ENCODE data around the gene CLPTM1.

CLPTM1 gene

DNA sequence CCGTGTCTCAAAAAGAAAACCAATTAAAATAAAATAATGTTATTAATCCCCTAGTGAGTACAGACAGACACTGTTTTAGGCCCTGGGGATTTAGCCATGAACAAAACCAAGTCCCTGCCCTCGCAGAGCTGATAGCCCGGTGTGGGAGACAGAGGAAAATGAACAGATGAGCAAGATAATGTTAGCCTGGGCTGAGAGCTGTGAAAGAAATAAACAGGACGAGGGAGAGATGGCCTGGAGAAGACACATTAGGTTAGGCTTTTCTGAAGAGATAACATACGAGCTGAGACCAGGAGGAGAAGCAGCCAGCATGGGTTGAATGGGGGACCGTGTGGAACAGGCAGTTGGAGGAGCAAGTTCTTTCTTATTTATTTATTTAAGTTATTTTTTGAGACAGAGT lies 55.1 kb downstream of the CLPTM1 start:
- no peak for DNase-seq (ENCODE audit: low read depth in 2 of 2)

DNA sequence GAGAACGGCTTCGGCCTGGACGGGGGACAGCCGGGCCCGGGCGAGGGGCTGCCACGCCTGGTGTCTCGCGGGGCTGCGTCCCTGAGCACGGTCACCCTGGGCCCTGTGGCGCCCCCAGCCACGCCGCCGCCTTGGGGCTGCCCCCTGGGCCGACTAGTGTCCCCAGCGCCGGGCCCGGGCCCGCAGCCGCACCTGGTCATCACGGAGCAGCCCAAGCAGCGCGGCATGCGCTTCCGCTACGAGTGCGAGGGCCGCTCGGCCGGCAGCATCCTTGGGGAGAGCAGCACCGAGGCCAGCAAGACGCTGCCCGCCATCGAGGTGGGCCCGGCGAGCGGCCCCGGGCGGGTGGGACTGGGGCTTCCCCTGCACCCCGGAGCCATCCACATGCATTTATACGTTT lies 56.8 kb downstream of the CLPTM1 start:
- no peak for DNase-seq (ENCODE audit: low read depth in 2 of 2)

DNA sequence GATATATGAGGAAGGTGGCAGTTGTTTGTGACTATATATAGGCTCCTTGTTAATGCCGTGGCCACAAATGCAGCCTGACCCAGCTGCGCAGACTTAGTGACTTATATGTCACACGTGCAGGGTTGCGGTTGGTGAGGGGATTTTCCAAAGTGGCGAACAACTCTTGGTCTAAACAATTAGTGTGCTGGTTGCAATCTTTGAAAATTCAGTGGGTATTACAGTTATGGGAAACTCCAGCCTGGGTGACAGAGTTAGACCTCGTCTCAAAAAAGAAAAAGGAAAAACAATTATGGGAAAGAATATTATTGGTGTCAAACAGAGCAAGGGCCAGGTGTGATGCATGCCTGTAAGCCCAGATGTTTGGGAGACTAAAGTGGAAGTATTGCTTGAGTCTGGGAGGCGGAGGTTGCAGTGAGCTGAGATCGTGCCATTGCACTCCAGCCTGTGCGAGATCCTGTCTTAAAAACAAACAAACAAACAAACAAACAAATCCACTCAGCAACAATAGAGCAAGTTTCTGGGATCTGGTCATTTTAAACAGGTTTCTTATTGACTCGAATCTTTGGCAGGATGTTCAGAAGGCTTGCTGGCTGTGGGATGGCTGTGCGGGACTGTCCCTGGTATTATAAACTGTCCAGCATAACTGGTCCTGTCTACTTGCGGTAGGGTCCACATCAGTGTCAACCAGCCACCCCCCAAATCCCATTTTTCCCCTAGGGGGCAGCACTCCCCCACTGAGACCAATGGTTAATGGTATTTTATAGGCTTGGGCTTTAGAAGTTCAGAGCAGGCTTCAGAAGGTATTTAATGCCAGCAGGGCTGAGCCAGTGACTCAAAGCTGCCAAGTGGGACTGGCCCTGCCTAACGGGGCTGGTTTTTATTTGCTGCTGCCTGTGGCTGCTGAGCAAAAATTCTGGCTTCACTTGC lies 61.5 kb downstream of the CLPTM1 start:
- peak; percentile 57 to 67 for DNase-seq (ENCODE audit: low read depth in 2 of 2)

DNA sequence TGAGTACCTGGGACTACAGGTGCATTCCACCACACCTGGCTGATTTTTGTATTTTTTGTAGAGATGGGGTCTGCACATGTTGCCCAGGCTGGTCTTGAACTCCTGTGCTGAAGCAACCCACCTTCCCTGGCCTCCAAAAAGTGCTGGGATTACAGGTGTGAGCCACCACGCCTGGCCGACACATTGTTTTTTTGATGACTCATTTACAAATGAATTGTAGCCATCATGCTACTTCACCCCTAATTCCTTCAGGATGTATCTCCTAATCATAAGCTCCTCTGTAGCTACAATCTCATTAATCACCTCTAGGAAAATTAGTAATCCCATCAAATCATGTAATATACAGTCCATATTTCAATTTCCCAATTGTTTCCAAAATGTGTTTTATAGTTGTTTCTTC lies 64.0 kb downstream of the CLPTM1 start:
- no peak for DNase-seq (ENCODE audit: low read depth in 2 of 2)

DNA sequence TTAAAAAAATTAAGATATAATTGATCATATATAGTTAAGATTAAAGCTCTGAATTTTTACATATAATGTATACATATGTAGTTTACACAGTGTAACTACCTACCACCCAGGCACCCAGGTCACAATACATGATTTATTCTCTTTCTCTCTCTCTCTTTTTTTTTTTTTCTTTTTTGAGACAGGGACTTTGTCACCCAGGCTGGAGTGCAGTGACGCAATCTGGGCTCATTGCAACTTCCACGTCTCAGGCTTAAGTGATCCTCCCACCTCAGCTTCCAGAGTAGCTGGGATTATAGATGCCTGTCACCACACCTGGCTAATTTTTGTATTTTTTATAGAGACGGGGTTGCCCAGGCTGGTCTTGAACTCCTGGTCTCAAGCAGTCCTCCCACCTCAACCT lies 64.9 kb downstream of the CLPTM1 start:
- DNase-seq (ENCODE audit: low read depth in 2 of 2) = no peak

DNA sequence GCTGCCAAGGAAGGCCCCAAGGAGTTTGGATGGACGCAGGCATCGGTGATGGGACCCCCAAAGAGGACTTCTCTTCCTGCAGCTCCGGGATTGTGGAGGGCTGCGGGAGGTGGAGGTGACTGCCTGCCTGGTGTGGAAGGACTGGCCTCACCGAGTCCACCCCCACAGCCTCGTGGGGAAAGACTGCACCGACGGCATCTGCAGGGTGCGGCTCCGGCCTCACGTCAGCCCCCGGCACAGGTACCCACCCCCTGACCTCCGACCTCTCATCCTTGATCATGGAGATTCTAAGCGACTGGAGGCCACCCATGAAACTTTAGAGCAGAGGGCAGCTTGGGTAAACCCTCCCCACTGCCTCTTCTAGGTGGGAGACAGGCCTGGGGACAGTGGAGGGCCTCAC lies 66.8 kb downstream of the CLPTM1 start:
- DNase-seq (ENCODE audit: low read depth in 2 of 2) = no peak

DNA sequence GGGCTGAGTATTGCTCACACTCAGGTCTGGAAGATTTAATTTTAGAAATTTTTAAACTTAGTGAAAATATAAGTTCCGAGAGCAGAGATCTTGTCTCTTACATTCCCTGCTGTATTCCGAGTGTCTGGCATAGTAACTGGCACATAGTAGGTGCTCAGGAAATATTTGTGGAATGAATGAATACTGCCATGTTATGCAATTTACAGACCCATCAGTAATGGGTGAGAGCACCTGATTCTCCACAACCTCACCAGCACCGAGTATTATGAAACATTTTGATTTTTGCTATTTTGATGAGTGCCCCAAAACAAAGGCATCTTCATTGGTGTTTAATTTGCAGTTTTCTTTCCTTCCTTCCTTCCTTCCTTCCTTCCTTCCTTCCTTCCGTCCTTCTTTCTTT lies 67.9 kb downstream of the CLPTM1 start:
- no peak for DNase-seq (ENCODE audit: low read depth in 2 of 2)

DNA sequence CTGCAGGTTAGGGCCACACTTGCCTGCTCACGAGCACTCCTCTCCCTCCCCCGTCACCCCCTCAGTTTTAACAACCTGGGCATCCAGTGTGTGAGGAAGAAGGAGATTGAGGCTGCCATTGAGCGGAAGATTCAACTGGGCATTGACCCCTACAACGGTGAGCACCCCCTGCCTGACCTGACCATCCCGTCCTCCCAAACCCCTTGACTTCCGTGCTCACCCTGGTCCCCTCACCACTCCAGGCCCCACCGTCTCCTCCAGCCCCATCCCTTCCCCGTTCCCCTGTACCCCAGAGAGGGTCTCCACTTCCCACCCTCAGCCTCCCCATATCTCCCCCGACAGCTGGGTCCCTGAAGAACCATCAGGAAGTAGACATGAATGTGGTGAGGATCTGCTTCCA lies 70.1 kb downstream of the CLPTM1 start:
- DNase-seq (ENCODE audit: low read depth in 2 of 2) = no peak

DNA sequence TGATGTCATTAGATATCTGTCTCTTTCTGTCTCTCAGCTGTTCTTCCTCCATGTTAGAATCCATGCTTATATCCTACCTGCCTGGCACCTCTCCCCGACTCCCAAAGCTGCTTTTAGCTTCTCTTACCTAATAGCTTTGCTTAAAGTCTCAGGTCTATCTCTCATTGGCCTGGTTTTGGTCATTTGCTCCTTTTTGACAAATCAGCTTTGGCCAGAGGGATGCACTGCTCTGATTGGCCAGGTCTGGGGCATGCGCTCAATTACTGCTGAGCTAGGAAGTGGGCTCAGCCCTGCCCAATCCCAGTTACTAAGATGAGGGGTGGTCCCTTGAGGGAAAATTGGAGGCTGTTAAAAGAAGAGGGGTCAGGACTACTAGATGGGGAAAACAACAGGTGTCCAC lies 72.2 kb downstream of the CLPTM1 start:
- no peak for DNase-seq (ENCODE audit: low read depth in 2 of 2)

DNA sequence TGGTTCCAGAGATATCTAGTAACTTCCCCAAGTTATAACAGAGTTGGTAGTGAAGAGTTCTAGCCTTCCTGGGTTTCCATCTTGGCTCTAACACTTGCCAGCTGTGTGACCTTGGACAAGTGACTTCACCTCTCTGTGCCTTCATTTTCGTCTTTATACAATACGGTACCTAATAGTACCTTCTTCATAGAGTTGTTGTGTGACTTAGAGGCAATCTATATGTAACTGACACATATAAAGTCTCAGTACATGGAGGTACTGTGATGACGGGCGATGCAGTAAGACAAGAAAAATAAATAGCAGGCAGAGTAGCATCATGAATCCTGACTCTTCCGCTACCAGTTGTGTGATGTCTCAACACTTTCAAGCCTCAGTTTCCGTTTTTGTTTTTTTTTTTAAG lies 75.6 kb downstream of the CLPTM1 start:
- no peak for DNase-seq (ENCODE audit: low read depth in 2 of 2)

DNA sequence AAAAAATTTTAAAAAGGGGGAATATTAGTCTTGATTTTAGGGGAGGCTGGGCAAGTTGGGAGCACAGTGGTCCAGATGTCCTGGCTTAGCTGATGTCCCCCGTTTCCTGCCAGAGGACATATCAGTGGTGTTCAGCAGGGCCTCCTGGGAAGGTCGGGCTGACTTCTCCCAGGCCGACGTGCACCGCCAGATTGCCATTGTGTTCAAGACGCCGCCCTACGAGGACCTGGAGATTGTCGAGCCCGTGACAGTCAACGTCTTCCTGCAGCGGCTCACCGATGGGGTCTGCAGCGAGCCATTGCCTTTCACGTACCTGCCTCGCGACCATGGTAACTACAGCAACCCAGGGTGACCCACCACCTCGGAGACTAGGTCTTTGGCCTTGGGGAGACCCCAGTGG lies 77.2 kb downstream of the CLPTM1 start:
- DNase-seq (ENCODE audit: low read depth in 2 of 2) = no peak

DNA sequence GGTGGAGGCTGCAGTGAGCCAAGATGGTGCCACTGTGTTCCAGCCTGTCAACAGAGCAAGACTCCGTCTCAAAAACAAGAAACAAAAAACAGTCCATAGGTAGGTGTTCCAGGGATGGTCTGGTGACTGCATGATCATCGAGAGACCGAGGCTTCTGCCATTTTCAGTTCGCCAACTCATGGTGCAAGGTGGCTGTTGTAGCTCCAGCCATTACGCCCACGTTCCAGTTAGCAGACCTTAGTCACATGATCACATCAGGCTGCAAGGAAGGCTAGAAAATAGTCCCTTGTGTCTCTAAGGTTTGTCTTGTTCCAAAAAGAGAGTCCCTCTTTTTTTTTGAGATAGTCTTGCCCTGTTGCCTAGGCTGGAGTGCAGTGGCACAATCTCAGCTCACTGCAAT lies 80.6 kb downstream of the CLPTM1 start:
- DNase-seq (ENCODE audit: low read depth in 2 of 2) = no peak

DNA sequence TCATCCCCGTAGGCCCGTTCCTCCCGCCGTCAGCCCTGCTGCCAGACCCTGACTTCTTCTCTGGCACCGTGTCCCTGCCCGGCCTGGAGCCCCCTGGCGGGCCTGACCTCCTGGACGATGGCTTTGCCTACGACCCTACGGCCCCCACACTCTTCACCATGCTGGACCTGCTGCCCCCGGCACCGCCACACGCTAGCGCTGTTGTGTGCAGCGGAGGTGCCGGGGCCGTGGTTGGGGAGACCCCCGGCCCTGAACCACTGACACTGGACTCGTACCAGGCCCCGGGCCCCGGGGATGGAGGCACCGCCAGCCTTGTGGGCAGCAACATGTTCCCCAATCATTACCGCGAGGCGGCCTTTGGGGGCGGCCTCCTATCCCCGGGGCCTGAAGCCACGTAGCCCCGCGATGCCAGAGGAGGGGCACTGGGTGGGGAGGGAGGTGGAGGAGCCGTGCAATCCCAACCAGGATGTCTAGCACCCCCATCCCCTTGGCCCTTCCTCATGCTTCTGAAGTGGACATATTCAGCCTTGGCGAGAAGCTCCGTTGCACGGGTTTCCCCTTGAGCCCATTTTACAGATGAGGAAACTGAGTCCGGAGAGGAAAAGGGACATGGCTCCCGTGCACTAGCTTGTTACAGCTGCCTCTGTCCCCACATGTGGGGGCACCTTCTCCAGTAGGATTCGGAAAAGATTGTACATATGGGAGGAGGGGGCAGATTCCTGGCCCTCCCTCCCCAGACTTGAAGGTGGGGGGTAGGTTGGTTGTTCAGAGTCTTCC lies 82.4 kb downstream of the CLPTM1 start:
- no peak for DNase-seq (ENCODE audit: low read depth in 2 of 2)

DNA sequence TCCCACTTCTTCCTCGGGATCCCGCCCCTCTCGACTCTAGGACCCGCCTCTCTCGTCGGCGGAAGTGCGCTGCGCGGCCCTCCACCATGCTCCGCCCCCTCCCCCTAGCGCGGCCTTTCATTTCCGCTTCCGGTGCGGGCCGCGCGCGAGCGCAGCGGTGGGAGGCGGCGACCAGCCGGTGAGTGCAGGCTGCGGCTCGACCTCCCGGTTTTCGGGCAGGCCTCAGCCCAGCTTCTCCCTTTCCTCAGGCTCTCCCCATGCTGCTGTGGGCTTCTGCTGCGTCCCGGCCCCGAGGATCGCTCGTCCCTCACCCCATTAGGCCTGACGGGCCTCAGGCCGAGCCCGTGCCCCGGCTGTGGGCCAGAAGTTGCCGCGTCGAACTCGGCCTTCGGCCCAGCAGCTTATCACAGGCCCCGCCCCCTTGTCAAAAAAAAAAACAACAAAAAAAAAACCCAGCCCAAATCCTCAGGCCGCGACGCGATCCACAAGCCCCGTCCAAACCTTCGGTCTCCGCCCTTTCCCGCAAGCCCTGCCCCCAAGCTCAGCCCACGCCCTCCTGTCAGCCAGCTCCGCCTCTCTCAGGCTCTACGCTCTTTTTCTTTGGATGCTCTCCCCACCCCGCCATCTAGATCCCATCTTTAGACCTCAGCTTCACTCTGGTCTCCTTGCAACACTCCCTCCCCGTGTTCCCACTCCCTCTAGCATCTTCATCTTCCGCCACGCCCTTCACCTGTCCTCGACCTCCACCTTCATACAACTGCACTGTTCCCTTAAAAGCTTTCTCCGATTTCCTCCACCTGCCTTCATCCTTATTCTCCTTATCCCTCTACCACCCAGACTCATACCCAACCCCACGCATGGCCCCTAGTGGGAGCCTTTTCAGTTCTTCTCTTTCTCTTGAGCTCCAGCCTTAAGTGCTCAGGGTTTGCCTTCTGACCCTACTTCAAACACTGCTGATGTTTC lies 84.0 kb downstream of the CLPTM1 start, which contains the start of gene CLASRP:
Gene CLASRP (plus strand): TSS at position 115 of the 963 bp plus-strand sequence. CDS start 1,168 bp downstream, outside the sequence.
- peak; percentile 88 for DNase-seq (ENCODE audit: low read depth in 2 of 2)

DNA sequence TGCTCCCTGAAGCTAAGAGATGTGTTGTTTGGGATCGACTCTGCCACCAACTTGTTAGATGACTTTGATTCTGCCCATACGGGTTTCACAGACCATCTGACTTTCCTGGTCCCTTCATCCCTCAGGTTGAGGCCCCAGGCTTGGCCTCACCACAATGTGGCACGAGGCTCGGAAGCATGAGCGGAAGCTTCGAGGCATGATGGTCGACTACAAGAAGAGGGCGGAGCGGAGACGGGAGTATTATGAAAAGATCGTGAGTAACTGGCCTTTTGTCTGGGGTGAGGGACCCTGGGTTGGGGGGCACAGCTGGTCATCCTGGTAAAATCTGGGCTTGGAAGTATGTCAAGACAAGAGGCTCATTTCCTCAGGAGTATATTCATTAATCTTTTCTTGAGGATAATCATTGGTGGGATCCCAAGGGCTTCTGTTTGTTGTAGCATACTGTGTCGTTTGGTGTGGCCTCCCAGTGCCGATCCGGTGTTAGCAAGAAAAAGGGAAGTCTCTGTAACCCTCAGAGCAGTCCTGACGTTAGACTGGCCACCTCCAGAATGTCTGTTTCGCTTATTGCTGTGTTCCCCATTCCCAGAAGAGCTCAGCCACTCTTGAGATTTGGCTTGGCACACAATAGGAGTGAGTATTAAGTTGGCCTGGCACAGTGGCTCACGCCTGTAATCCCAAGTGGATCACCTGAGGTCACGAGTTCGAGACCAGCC lies 85.0 kb downstream of the CLPTM1 start:
- DNase-seq (ENCODE audit: low read depth in 2 of 2) = no peak

DNA sequence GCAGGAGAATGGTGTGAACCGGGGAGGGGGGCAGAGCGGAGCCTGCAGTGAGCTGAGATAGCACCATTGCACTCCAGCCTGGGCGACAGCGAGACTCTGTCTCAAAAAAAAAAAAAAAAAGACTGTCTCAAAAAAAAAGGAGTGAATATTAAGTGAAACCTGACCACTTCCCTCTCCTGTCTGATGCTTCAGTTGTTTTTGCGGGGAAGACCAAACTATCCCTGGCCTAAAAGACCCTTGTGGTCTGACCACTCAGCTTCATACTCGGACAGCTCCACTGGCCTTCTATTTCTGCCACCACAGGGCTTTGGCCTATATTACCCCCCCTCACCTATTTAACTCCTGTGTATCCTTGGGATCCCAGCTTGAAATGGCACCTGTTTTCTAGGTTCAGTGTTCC lies 85.9 kb downstream of the CLPTM1 start:
- no peak for DNase-seq (ENCODE audit: low read depth in 2 of 2)
